Endothelial cell of umbilical vein (primary cell): ENCODE data around the gene SERPINB7. TPM values are rescaled to one million over a fixed set of nuclear protein-coding genes. Genes with fewer than 3 reads are reported as not detected.

Experiments
- BruUV-seq: library from RNA; stranded (reverse); fragments of 400-500 nt; replicated peaks from 2 replicates; lab custom pipeline; 2021; lab: Mats Ljungman, UMichigan
- CTCF ChIA-PET: fragments of 300-600, 350-600 bp; sonication (Branson Sonifier 250); formaldehyde crosslinking; loops from one replicate; lab custom pipeline; 2021; ENCODE audit warnings: antibody characterized with exemption, inconsistent platforms; lab: Charles Lee
- POLR2A ChIA-PET: fragments of 300-600, 350-600 bp; sonication (Branson Sonifier 250); formaldehyde crosslinking; loops from one replicate; lab custom pipeline; 2021; ENCODE audit warnings: antibody characterized with exemption, inconsistent platforms; lab: Charles Lee
- DNase-seq: peaks from one replicate; pipeline ENCODE4 v3.0.0-alpha.2; 2011; ENCODE audit warnings: low read depth, low spot score
- FAIRE-seq: peaks from 2 replicates; lab custom pipeline; 2011; peaks lifted over from hg19 to GRCh38; lab: Jason Lieb, UNC
- H2AFZ ChIP-seq: 2 replicates; pipeline ENCODE4 v1.6.0; 2012; ENCODE audit warnings: low read depth, low read length, control low read depth, inconsistent platforms
- H3K27ac ChIP-seq: 2 replicates; pipeline ENCODE4 v1.5.1; 2011; ENCODE audit warnings: low read depth, mild to moderate bottlenecking, control low read depth, low read length, moderate library complexity; ENCODE audit not compliant: insufficient read depth
- H3K27me3 ChIP-seq, 2 experiments: 2 replicates each; pipeline versions ENCODE4 v1.6.0 to v1.6.1; 2011; ENCODE audit warnings: low read length in 2 of 2, mixed read lengths in 1 of 2; ENCODE audit not compliant: control insufficient read depth in 2 of 2, insufficient read depth in 2 of 2
- H3K36me3 ChIP-seq, 2 experiments: 2 replicates in 1 of 2; 3 replicates in 1 of 2; pipeline ENCODE4 v1.5.1; 2011; ENCODE audit warnings: low read length in 2 of 2, mild to moderate bottlenecking in 1 of 2, moderate library complexity in 1 of 2; ENCODE audit not compliant: control insufficient read depth in 2 of 2, insufficient read depth in 2 of 2; ENCODE audit errors: extremely low read depth in 1 of 2
- H3K4me1 ChIP-seq: 3 replicates; pipeline ENCODE4 v1.5.1; 2011; ENCODE audit warnings: mild to moderate bottlenecking, low read length; ENCODE audit not compliant: control insufficient read depth, insufficient read depth; ENCODE audit errors: extremely low read depth
- H3K4me2 ChIP-seq: 2 replicates; pipeline ENCODE4 v1.6.1; 2011; ENCODE audit warnings: low read length, control low read depth, mixed read lengths; ENCODE audit not compliant: insufficient read depth
- H3K4me3 ChIP-seq, 3 experiments: fragments of 200-600 bp in 1 of 3; sonication (generic), shearing (Covaris generic) in 1 of 3; replicated peaks in 1 of 3; 2 replicates each; pipeline ENCODE4 v1.5.1; 2011 to 2016; ENCODE audit warnings: control low read depth in 3 of 3, low read length in 3 of 3, mild to moderate bottlenecking in 2 of 3, inconsistent platforms in 1 of 3, low read depth in 1 of 3, moderate library complexity in 1 of 3; ENCODE audit not compliant: insufficient read depth in 1 of 3
- H3K79me2 ChIP-seq: 2 replicates; pipeline ENCODE4 v1.6.0; 2012; ENCODE audit warnings: low read length, inconsistent platforms; ENCODE audit not compliant: control insufficient read depth, insufficient read depth
- H3K9ac ChIP-seq: replicated peaks from 2 replicates; pipeline ENCODE3; 2011; ENCODE audit warnings: low read length, control low read depth; ENCODE audit not compliant: insufficient read depth; ENCODE audit errors: extremely low read depth
- H3K9me1 ChIP-seq: replicated peaks from 3 replicates; pipeline ENCODE4 v1.6.0; 2011; ENCODE audit warnings: mild to moderate bottlenecking, low read length; ENCODE audit not compliant: control insufficient read depth, insufficient read depth; ENCODE audit errors: extremely low read depth
- H3K9me3 ChIP-seq: replicated peaks from 2 replicates; pipeline ENCODE4 v1.5.1; 2012; ENCODE audit warnings: low read length, inconsistent platforms; ENCODE audit not compliant: control insufficient read depth, insufficient read depth
- H4K20me1 ChIP-seq: replicated peaks from 2 replicates; pipeline ENCODE3; 2011; ENCODE audit warnings: mild to moderate bottlenecking, low read length; ENCODE audit not compliant: control insufficient read depth, insufficient read depth; ENCODE audit errors: extremely low read depth
- CTCF ChIP-seq, 2 donors: IDR thresholded peaks; 1 replicate in 1 of 2; 2 replicates in 1 of 2; pipeline ENCODE4 v1.5.1; 2011; ENCODE audit warnings: low read length in 2 of 2, mild to moderate bottlenecking in 2 of 2, moderate library complexity in 2 of 2, control low read depth in 1 of 2, inconsistent platforms in 1 of 2, low read depth in 1 of 2; ENCODE audit not compliant: insufficient read depth in 1 of 2; ENCODE audit errors: extremely low read depth in 1 of 2
- EZH2 ChIP-seq: IDR thresholded peaks from 2 replicates; pipeline ENCODE4 v1.6.1; 2012; ENCODE audit warnings: borderline replicate concordance, low read depth, mild to moderate bottlenecking, moderate library complexity, low read length, inconsistent platforms; ENCODE audit not compliant: severe bottlenecking
- FOS ChIP-seq: IDR thresholded peaks from 2 replicates; pipeline ENCODE4 v1.6.1; 2011; ENCODE audit warnings: mild to moderate bottlenecking, low read length, moderate library complexity, borderline replicate concordance; ENCODE audit not compliant: insufficient read depth
- GATA2 ChIP-seq: IDR thresholded peaks from 2 replicates; pipeline ENCODE4 v1.7.0; 2011; ENCODE audit warnings: low read depth, mild to moderate bottlenecking, moderate library complexity, mixed read lengths, low read length; ENCODE audit not compliant: insufficient read length, insufficient read depth
- JUN ChIP-seq: IDR thresholded peaks from 2 replicates; pipeline ENCODE4 v1.6.1; 2011; ENCODE audit warnings: borderline replicate concordance, low read depth; ENCODE audit not compliant: insufficient read length, insufficient read depth
- MAX ChIP-seq: IDR thresholded peaks from 2 replicates; pipeline ENCODE4 v1.6.1; 2011; ENCODE audit not compliant: insufficient read depth, insufficient read length
- MYC ChIP-seq: IDR thresholded peaks from one replicate; pipeline ENCODE4 v1.6.1; 2011; ENCODE audit warnings: mild to moderate bottlenecking, low read depth, low read length
- POLR2A ChIP-seq: IDR thresholded peaks from 2 replicates; pipeline ENCODE4 v1.6.1; 2012; ENCODE audit warnings: low read depth, mild to moderate bottlenecking, control low read depth, low read length
- POLR2AphosphoS5 ChIP-seq: IDR thresholded peaks from 2 replicates; pipeline ENCODE4 v1.6.1; 2012; ENCODE audit warnings: low read depth, mild to moderate bottlenecking, control low read depth, low read length, moderate library complexity; ENCODE audit not compliant: insufficient read depth
- dilution Hi-C: fragments of 300-500 bp; cut with MboI; formaldehyde crosslinking; loops from one replicate; pipeline ENCODE4 v1.15.0; 2019; ENCODE audit warnings: low sequenced_read_pairs; ENCODE audit not compliant: extremely low pct_ligation_motif_present
- intact Hi-C: fragments of 100-400 bp; cut with micrococcal nuclease; formaldehyde crosslinking; loops from one replicate; pipeline ENCODE4 v1.10.0; 2022
- polyA plus RNA-seq, 4 experiments: library from polyadenylated mRNA; depleted of rRNA in 3 of 4; stranded (reverse) in 3 of 4; unstranded in 1 of 4; fragments of >200 nt; gene quantifications; 2 replicates each; pipeline versions ENCODE4 v1.2.1 to v1.2.3, GENCODE V29; 2011 to 2012; ENCODE audit warnings: missing spikeins in 1 of 4
- total RNA-seq: library from RNA; stranded (reverse); gene quantifications from 2 replicates; pipeline ENCODE4 v1.2.3, GENCODE V29; 2021

SERPINB7 gene
- total and polyA plus RNA-seq, 2 donors (not counting 3 experiments of a cell fraction or from before 2014, with no cell fraction given), result not detected

- H3K4me2 ChIP-seq, result no peak overlapping the region
- H3K79me2 ChIP-seq, result no peaks in the 10 kb centered on the region
- intact Hi-C loops, result no loop called here
- no peaks in the 10 kb centered on the region for H3K27me3 ChIP-seq
- ChIA-PET CTCF (interaction anchor here (0.8 kb wide), 1 partner anchor 29 kb away, joined by 3 read pairs; the partner anchor contains the start of gene SERPINB11), POLR2A (no interaction called here)
- DNase-seq (no peak), FAIRE-seq (no peak)
- no peaks in the 10 kb centered on the region for H3K4me1 ChIP-seq
- H3K4me3 ChIP-seq, result no peak overlapping the region
- H3K36me3 ChIP-seq, result no peaks in the 10 kb centered on the region
- no TSS peak for BruUV-seq
- dilution Hi-C loops, result no loop called here
- no peak for TF ChIP-seq GATA2
- TF ChIP-seq FOS, result no peak
- TF ChIP-seq MAX, result no peak
- TF ChIP-seq MYC, result no peak
- no peak for TF ChIP-seq JUN
- no peak for TF ChIP-seq CTCF (IDR thresholded peaks at IDR 0.05; ENCODE audit: extremely low read depth in 1 of 2, insufficient read depth in 1 of 2, low read depth in 1 of 2, low read length in 2 of 2)
- no peak for TF ChIP-seq POLR2AphosphoS5
- TF ChIP-seq POLR2A, result no peak
- no peak for TF ChIP-seq EZH2
- no peak overlapping the region for H3K27ac ChIP-seq
- H3K9me1 ChIP-seq, result no peaks in the 10 kb centered on the region
- H3K9ac ChIP-seq, result no peak overlapping the region
- no peaks in the 10 kb centered on the region for H3K9me3 ChIP-seq
- H2AFZ ChIP-seq, result no peak overlapping the region
- no peaks in the 10 kb centered on the region for H4K20me1 ChIP-seq
Measured at GRCh38 chr18:63731215-63731614, 44.0 kb upstream of the SERPINB7 start.
